HCT116 (cell line): ENCODE results near the gene TAF11L10.

ENCODE experiments used
- CEBPB ChIP-seq: IDR thresholded peaks from 2 replicates; pipeline ENCODE4 v1.6.1; 2012; ENCODE audit warnings: low read depth
- CTCF ChIP-seq, 3 experiments: fragments of 200-600 bp in 1 of 3; sonication (generic) in 1 of 3; IDR thresholded peaks in 2 of 3; conservative IDR thresholded peaks in 1 of 3; 2 replicates each; pipeline ENCODE4 v1.5.1; 2012 to 2017; ENCODE audit warnings: low read depth in 2 of 3, low read length in 2 of 3, antibody characterized with exemption in 1 of 3, borderline replicate concordance in 1 of 3, control low read depth in 1 of 3, mild to moderate bottlenecking in 1 of 3, mixed read lengths in 1 of 3, mixed run types in 1 of 3, moderate library complexity in 1 of 3; ENCODE audit not compliant: insufficient read depth in 1 of 3
- EGR1 ChIP-seq: IDR thresholded peaks from 2 replicates; pipeline ENCODE4 v1.6.1; 2012; ENCODE audit warnings: low read depth
- EZH2 ChIP-seq: fragments of 200-600 bp; sonication (generic); IDR thresholded peaks from 2 replicates; pipeline ENCODE4 v1.6.1; 2017; ENCODE audit warnings: antibody characterized with exemption, mixed run types
- POLR2A ChIP-seq: IDR thresholded peaks from 2 replicates; pipeline ENCODE4 v1.7.0; 2011; ENCODE audit warnings: borderline replicate concordance; ENCODE audit not compliant: insufficient read depth, insufficient read length; ENCODE audit errors: extremely low read depth
- POLR2AphosphoS5 ChIP-seq: IDR thresholded peaks from 2 replicates; pipeline ENCODE4 v1.6.1; 2011; ENCODE audit warnings: mild to moderate bottlenecking, low read depth, low read length, moderate library complexity
- RAD21 ChIP-seq: IDR thresholded peaks from 2 replicates; pipeline ENCODE4 v1.6.1; 2012; ENCODE audit warnings: low read depth, mild to moderate bottlenecking
- REST ChIP-seq: IDR thresholded peaks from 2 replicates; pipeline ENCODE4 v1.6.1; 2012; ENCODE audit warnings: low read depth
- YY1 ChIP-seq: IDR thresholded peaks from 2 replicates; pipeline ENCODE4 v1.6.1; 2011; ENCODE audit warnings: low read length, low read depth, moderate library complexity, mild to moderate bottlenecking; ENCODE audit not compliant: insufficient replicate concordance; ENCODE audit errors: extremely low read depth
- ZBTB33 ChIP-seq: IDR thresholded peaks from 2 replicates; pipeline ENCODE4 v1.6.1; 2011; ENCODE audit warnings: mild to moderate bottlenecking, low read length, moderate library complexity; ENCODE audit not compliant: insufficient replicate concordance; ENCODE audit errors: extremely low read depth

- TF ChIP-seq EZH2: no peak
- TF ChIP-seq RAD21: no peak
- no peak for TF ChIP-seq CEBPB
- TF ChIP-seq CTCF (IDR thresholded peaks at IDR 0.05 in 2 of 3, conservative IDR thresholded peaks at IDR 0.05 in 1 of 3; ENCODE audit: borderline replicate concordance in 1 of 3, insufficient read depth in 1 of 3, low read depth in 2 of 3, low read length in 2 of 3): no peak
- no peak for TF ChIP-seq REST
- no peak for TF ChIP-seq POLR2AphosphoS5
- TF ChIP-seq POLR2A: no peak
- no peak for TF ChIP-seq EGR1
- TF ChIP-seq ZBTB33: no peak
- TF ChIP-seq YY1: no peak
These were observed 7.3 kb upstream of the TAF11L10 start for GRCh38 chr5:17604951-17605350.
